NB4 (cell line): ENCODE data around the gene GALNT9.
A peak's percentile ranks its signal among the peaks of the same experiment; 100 is the strongest.

Source experiments
- DNase-seq: peaks from one replicate; pipeline ENCODE4 v3.0.0; 2010; ENCODE audit warnings: low read depth
- H3K4me3 ChIP-seq: one replicate; pipeline ENCODE4 v1.5.1; 2011; ENCODE audit warnings: mild to moderate bottlenecking, low read depth, low read length, moderate library complexity
- CTCF ChIP-seq: IDR thresholded peaks from one replicate; pipeline ENCODE4 v1.5.1; 2012; ENCODE audit warnings: low read depth, low read length
- MAX ChIP-seq: IDR thresholded peaks from 2 replicates; pipeline ENCODE4 v1.6.1; 2011; ENCODE audit warnings: low read depth, low read length
- MYC ChIP-seq: IDR thresholded peaks from 2 replicates; pipeline ENCODE4 v1.6.1; 2011; ENCODE audit warnings: low read depth, low read length
- POLR2A ChIP-seq: IDR thresholded peaks from 2 replicates; pipeline ENCODE4 v1.6.1; 2011; ENCODE audit warnings: mild to moderate bottlenecking; ENCODE audit not compliant: insufficient read length; ENCODE audit errors: extremely low read depth

Gene GALNT9

GRCh38 chr12:132324841-132325732 lies 4.3 kb downstream of the GALNT9 start:
- TF ChIP-seq CTCF = no peak
- TF ChIP-seq MAX = no peak
- TF ChIP-seq MYC = no peak
- no peak for TF ChIP-seq POLR2A
- DNase-seq = no peak
- H3K4me3 ChIP-seq = no peak overlapping the region

- H3K4me3 ChIP-seq = no peak overlapping the region
- DNase-seq = no peak
- no peak for TF ChIP-seq CTCF
- no peak for TF ChIP-seq MYC
- no peak for TF ChIP-seq POLR2A
- no peak for TF ChIP-seq MAX
Observed at GRCh38 chr12:132324173-132324572, 5.2 kb downstream of the GALNT9 start.

GRCh38 chr12:132323171-132324010 lies 6.0 kb downstream of the GALNT9 start:
- no peak overlapping the region for H3K4me3 ChIP-seq
- peak; percentile 49 for DNase-seq
- TF ChIP-seq CTCF (no peak), POLR2A (no peak), MAX (no peak), MYC (no peak)

GRCh38 chr12:132322206-132323132 lies 6.9 kb downstream of the GALNT9 start:
- DNase-seq = no peak
- no peak overlapping the region for H3K4me3 ChIP-seq
- TF ChIP-seq CTCF (no peak), MYC (no peak), POLR2A (no peak), MAX (no peak)

- no peak for TF ChIP-seq MYC
- no peak for TF ChIP-seq POLR2A
- TF ChIP-seq CTCF = no peak
- TF ChIP-seq MAX = no peak
- no peak overlapping the region for H3K4me3 ChIP-seq
- no peak for DNase-seq
Observed at GRCh38 chr12:132321321-132322118, 7.9 kb downstream of the GALNT9 start.
